WTC11 (cell line): ENCODE measurements around the gene FNIP2.

Experiments used
- ATF3 ChIP-seq: sonication (generic); formaldehyde crosslinking; conservative IDR thresholded peaks from 2 replicates; pipeline ENCODE4 v1.8.1; 2022; ENCODE audit warnings: mild to moderate bottlenecking, missing genetic modification reagents
- CBFB ChIP-seq: sonication (generic); formaldehyde crosslinking; IDR thresholded peaks from 2 replicates; pipeline ENCODE4 v1.8.1; 2022; ENCODE audit warnings: mild to moderate bottlenecking, low read depth, missing genetic modification reagents
- CTCF ChIP-seq: fragments of 200-600 bp; IDR thresholded peaks from 2 replicates; pipeline ENCODE4 v1.8.0; 2022; ENCODE audit warnings: antibody characterized with exemption
- ETV6 ChIP-seq: sonication (generic); formaldehyde crosslinking; IDR thresholded peaks from 2 replicates; pipeline ENCODE4 v1.8.1; 2022; ENCODE audit warnings: mild to moderate bottlenecking, missing genetic modification reagents
- GRHL2 ChIP-seq: fragments of 250-450 bp; sonication (Bioruptor Pico); IDR thresholded peaks from 2 replicates; pipeline ENCODE4 v1.8.0; 2022; ENCODE audit warnings: mild to moderate bottlenecking, moderate library complexity; ENCODE audit not compliant: insufficient replicate concordance, severe bottlenecking
- JUN ChIP-seq: sonication (generic); formaldehyde crosslinking; IDR thresholded peaks from 2 replicates; pipeline ENCODE4 v1.8.0; 2023; ENCODE audit warnings: mild to moderate bottlenecking, missing genetic modification reagents
- MAX ChIP-seq: sonication (generic); formaldehyde crosslinking; IDR thresholded peaks from 2 replicates; pipeline ENCODE4 v1.8.0; 2022; ENCODE audit warnings: mild to moderate bottlenecking, missing genetic modification reagents
- RELA ChIP-seq: sonication (generic); formaldehyde crosslinking; IDR thresholded peaks from 2 replicates; pipeline ENCODE4 v1.8.1; 2022; ENCODE audit warnings: missing genetic modification reagents, mild to moderate bottlenecking, borderline replicate concordance
- STAT6 ChIP-seq: sonication (generic); formaldehyde crosslinking; conservative IDR thresholded peaks from 2 replicates; pipeline ENCODE4 v1.8.1; 2023; ENCODE audit warnings: mild to moderate bottlenecking, low read depth, missing genetic modification reagents, moderate library complexity
- TEAD4 ChIP-seq: sonication (generic); formaldehyde crosslinking; IDR thresholded peaks from 2 replicates; pipeline ENCODE4 v1.8.0; 2022; ENCODE audit warnings: mild to moderate bottlenecking, missing genetic modification reagents
- USF1 ChIP-seq: sonication (generic); formaldehyde crosslinking; IDR thresholded peaks from 2 replicates; pipeline ENCODE4 v1.8.0; 2022; ENCODE audit warnings: mild to moderate bottlenecking, missing genetic modification reagents
- USF2 ChIP-seq: sonication (generic); formaldehyde crosslinking; IDR thresholded peaks from 2 replicates; pipeline ENCODE4 v1.8.1; 2023; ENCODE audit warnings: mild to moderate bottlenecking, missing genetic modification reagents, moderate library complexity
- ZNF263 ChIP-seq: sonication (generic); formaldehyde crosslinking; IDR thresholded peaks from 2 replicates; pipeline ENCODE4 v1.8.1; 2022; ENCODE audit warnings: low read depth, mild to moderate bottlenecking, moderate library complexity, missing genetic modification reagents

- TF ChIP-seq CTCF (no peak), RELA (CRISPR knock-in tag) (no peak), STAT6 (no peak), ATF3 (CRISPR knock-in tag) (no peak), CBFB (CRISPR knock-in tag) (no peak), MAX (no peak), USF2 (CRISPR knock-in tag) (no peak), JUN (CRISPR knock-in tag) (no peak), USF1 (CRISPR knock-in tag) (no peak), GRHL2 (CRISPR knock-in tag) (no peak), TEAD4 (CRISPR knock-in tag) (no peak), ZNF263 (CRISPR knock-in tag) (no peak), ETV6 (CRISPR knock-in tag) (no peak)
Measured at GRCh38 chr4:158933236-158933635, 164.4 kb downstream of the FNIP2 start.
